Fibroblast of villous mesenchyme (primary cell): Measurements from ENCODE around the gene PROCA1. TPM values are rescaled to one million over a fixed set of nuclear protein-coding genes. Genes with fewer than 3 reads are reported as not detected.
A peak's percentile ranks its signal among the peaks of the same experiment; 100 is the strongest.
"Not testable (repeated sequence)": the region's sequence is repeated elsewhere in the genome, so short reads cannot be mapped to it uniquely, and the experiment has no call there.

ENCODE experiments used
- DNase-seq: peaks from one replicate; pipeline ENCODE4 v3.0.0-alpha.2; 2010; ENCODE audit warnings: low read depth
- H3K4me3 ChIP-seq: 2 replicates; pipeline ENCODE4 v1.5.1; 2011; ENCODE audit warnings: low read depth, mild to moderate bottlenecking, low read length
- small RNA-seq: library from RNA; depleted of rRNA; stranded (forward); fragments of <200 nt; gene quantifications from one replicate; pipeline ENCODE3, GENCODE V24; 2012
- total RNA-seq: library from RNA; depleted of rRNA; stranded (reverse); fragments of >200 nt; gene quantifications from 2 replicates; pipeline ENCODE4 v1.2.3, GENCODE V29; 2012
- TF ChIP-seq, protein P1 (sequence below): IDR thresholded peaks from 2 replicates; pipeline ENCODE4 v1.5.1; 2012; ENCODE audit warnings: low read depth, mild to moderate bottlenecking, low read length; ENCODE audit not compliant: insufficient read depth

The PROCA1 gene
- total RNA-seq, 1 donor = under 0.01 TPM

DNA sequence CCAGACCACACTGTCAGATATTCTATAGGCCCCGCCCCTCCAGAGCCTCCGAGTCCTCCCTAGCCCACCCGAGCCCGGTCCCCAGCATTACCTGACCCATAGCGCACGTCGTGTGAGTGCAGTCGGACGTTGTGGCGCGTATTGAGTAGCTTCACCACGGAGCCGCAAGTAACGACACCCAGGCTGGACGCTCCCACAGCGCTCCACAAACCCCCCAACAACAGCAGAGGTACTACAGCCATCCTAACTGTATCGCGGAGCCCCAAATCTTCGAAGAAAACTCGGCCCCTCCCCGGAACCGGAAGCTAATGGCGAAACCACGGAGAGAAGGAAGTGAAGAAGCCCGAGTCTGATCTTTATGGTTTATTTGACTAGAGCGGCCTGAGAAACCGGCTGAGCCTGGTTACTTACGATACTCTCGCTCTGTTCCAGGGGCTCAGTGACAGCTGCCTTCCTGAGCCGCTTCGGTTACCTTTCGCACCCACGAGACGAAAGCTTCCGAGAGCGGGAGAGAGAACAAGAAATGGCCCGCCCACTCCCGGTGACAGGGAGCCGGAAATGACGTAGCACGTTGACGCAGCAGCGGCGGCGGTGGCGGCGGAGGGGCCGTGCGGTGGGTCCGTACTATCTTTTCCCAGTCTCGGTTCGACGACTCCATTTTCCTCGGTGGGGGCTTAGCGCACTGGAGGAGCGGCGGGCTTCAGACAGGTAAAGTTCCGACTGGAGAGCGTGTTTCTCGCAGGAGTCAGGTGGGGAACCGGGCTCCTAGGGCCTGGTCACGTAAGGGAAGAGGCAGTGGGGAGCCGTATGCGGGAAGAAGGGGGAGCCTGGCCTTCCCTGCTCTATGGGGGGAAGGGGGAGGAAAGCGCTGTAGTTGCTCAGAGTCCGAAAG lies 49.8 kb downstream of the PROCA1 start, which contains the start of the genes SDF2 and SUPT6H:
Gene SDF2 (minus strand): TSS at position 272 of the 892 bp plus-strand sequence. CDS start 30 bp downstream, at position 242.
Gene SUPT6H (plus strand): TSS at position 571 of the 892 bp plus-strand sequence. CDS start 11,197 bp downstream, outside the sequence.
- peak within 1 kb of the TSS; percentile 96 for H3K4me3 ChIP-seq
- peak; percentile 90 for DNase-seq
- TF ChIP-seq, protein P1, sequence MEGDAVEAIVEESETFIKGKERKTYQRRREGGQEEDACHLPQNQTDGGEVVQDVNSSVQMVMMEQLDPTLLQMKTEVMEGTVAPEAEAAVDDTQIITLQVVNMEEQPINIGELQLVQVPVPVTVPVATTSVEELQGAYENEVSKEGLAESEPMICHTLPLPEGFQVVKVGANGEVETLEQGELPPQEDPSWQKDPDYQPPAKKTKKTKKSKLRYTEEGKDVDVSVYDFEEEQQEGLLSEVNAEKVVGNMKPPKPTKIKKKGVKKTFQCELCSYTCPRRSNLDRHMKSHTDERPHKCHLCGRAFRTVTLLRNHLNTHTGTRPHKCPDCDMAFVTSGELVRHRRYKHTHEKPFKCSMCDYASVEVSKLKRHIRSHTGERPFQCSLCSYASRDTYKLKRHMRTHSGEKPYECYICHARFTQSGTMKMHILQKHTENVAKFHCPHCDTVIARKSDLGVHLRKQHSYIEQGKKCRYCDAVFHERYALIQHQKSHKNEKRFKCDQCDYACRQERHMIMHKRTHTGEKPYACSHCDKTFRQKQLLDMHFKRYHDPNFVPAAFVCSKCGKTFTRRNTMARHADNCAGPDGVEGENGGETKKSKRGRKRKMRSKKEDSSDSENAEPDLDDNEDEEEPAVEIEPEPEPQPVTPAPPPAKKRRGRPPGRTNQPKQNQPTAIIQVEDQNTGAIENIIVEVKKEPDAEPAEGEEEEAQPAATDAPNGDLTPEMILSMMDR = no peak

DNA sequence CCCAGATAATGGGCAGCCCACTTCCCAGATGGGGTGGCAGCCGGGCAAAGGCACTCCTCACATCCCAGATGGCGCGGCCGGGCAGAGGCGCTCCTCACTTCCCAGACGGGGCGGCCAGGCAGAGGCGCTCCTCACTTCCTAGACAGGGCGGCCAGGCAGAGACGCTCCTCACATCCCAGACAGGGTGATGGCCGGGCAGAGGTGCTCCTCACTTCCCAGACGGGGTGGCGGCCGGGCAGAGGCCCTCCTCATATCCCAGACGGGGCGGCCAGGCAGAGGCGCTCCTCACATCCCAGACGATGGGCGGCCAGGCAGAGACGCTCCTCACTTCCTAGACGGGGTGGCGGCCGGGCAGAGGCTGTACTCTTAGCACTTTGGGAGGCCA lies 52.2 kb downstream of the PROCA1 start:
- DNase-seq, H3K4me3 ChIP-seq: not testable (repeated sequence)

DNA sequence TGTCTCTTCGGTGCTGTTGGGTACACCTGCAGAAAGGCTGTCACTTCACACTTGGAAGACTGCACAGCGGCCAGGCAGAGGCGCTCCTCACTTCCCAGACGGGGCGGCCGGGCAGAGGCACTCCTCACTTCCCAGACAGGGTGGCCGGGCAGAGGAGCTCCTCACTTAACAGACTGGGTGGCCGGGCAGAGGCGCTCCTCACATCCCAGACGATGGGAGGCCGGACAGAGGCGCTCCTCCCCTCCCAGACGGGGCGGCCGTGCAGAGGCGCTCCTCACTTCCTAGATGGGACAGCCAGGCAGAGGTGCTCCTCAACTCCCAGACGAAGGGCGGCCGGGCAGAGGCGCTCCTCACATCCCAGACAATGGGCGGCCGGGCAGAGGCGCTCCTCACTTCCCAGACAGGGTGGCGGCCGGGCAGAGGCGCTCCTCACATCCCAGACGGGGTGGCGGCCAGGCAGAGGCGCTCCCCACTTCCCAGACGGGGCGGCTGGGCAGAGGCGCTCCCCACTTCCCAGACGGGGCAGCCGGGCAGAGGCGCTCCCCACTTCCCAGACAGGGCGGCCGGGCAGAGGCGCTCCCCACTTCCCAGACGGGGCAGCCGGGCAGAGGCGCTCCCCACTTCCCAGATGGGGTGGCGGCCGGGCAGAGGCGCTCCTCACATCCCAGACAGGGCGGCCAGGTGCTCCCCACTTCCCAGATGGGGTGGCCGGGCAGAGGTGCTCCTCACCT lies 52.8 kb downstream of the PROCA1 start:
- not testable (repeated sequence) for DNase-seq, H3K4me3 ChIP-seq

DNA sequence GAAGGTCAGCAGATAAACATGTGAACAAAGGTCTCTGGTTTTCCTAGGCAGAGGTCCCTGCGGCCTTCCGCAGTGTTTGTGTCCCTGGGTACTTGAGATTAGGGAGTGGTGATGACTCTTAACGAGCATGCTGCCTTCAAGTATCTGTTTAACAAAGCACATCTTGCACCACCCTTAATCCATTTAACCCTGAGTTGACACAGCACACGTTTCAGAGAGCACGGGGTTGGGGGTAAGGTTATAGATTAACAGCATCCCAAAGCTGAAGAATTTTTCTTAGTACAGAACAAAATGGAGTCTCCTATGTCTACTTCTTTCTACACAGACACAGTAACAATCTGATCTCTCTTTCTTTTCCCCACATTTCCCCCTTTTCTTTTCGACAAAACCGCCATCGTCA lies 53.3 kb downstream of the PROCA1 start:
- H3K4me3 ChIP-seq, DNase-seq: not testable (repeated sequence)

DNA sequence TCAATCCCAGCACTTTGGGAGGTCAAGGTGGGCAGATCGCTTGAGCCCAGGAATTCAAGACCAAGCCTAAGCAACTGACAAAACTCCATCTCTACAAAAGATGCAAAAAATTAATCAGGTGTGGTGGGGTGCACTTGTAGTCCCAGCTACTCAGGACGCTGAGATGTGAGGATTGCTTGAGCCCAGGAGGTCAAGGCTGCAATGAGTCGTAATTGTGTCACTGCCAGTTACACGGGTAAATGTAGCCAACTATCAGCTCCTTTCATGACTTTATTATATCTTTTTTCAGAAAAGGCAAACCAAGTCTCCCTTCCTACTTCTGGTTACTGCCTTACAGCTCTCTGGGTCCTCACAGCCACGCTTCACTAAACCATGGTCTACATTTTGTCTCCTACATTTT lies 53.9 kb downstream of the PROCA1 start:
- TF ChIP-seq, protein P1 = no peak
- no peak overlapping the region for H3K4me3 ChIP-seq
- no peak for DNase-seq

DNA sequence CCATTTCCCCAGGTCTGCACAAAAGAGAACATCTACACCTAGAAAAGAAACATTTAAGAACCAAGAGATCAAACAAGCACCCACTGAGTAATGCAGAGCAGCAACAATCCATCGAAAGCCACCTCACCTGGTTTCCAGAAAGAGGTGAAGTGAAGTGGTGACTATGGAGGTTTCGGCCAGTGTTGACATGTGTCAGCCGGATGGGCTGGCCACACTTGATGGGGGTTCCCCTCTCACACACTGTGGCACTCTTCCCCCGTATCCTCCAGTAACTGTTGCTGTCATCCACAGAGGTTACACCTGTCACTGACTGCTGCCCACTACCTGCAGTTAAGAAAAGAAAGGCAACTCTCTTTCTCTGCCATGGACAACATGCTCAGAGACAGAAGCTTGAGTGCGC lies 56.5 kb downstream of the PROCA1 start:
- TF ChIP-seq, protein P1 = no peak
- DNase-seq = no peak
- no peak overlapping the region for H3K4me3 ChIP-seq

Small RNA genes lying within 50 kb of the gene (small RNA-seq; reads per million reads assigned to genes)
- gene SNORD42A (not detected), gene SNORD42B (0.66 reads per million), gene SNORD4A (not detected), gene SNORD4B (not detected)

Other genes starting within 250 kb of the PROCA1 start
- not detected in 2 replicates for gene SLC13A2, start 238.2 kb downstream of the PROCA1 start, total RNA-seq
- gene FOXN1, start 205.5 kb downstream of the PROCA1 start, total RNA-seq = not detected in 2 replicates
- gene UNC119, start 159.3 kb downstream of the PROCA1 start, total RNA-seq = 19.6 and 21.6 TPM in 2 replicates
- gene PIGS, start 140.4 kb downstream of the PROCA1 start, total RNA-seq = 48.3 and 52.7 TPM in 2 replicates
- 28.9 and 41.6 TPM in 2 replicates for gene ALDOC, start 135.0 kb downstream of the PROCA1 start, total RNA-seq
- 21.9 and 38.4 TPM in 2 replicates for gene SPAG5, start 112.9 kb downstream of the PROCA1 start, total RNA-seq
- gene RSKR, start 97.7 kb downstream of the PROCA1 start, total RNA-seq = 4.8 and 5.6 TPM in 2 replicates
- 143 and 176 TPM in 2 replicates for gene BLTP2, start 66.7 kb downstream of the PROCA1 start, total RNA-seq
- gene SDF2, start 50.0 kb downstream of the PROCA1 start, total RNA-seq = 41.6 and 57.4 TPM in 2 replicates
- gene SUPT6H, start 49.7 kb downstream of the PROCA1 start, total RNA-seq = 52.2 and 54.4 TPM in 2 replicates
- gene RAB34, start 6.0 kb upstream of the PROCA1 start, total RNA-seq = 148 and 185 TPM in 2 replicates
- gene RPL23A, start 8.1 kb upstream of the PROCA1 start, total RNA-seq = 336 and 532 TPM in 2 replicates
- 6.1 and 8.2 TPM in 2 replicates for gene TLCD1, start 14.3 kb upstream of the PROCA1 start, total RNA-seq
- 2.2 and 7.4 TPM in 2 replicates for gene NEK8, start 16.9 kb upstream of the PROCA1 start, total RNA-seq
- gene TRAF4, start 32.1 kb upstream of the PROCA1 start, total RNA-seq = 37.7 and 64.8 TPM in 2 replicates
- 5.5 and 6.9 TPM in 2 replicates for gene FAM222B, start 130.9 kb upstream of the PROCA1 start, total RNA-seq
- 29.6 and 39.3 TPM in 2 replicates for gene ERAL1, start 143.1 kb upstream of the PROCA1 start, total RNA-seq
- gene FLOT2, start 185.8 kb upstream of the PROCA1 start, total RNA-seq = 39.6 and 43.6 TPM in 2 replicates
- gene DHRS13, start 191.2 kb upstream of the PROCA1 start, total RNA-seq = 2.6 and 3.5 TPM in 2 replicates
- 22.5 and 23.2 TPM in 2 replicates for gene PHF12, start 239.6 kb upstream of the PROCA1 start, total RNA-seq